Activated CD8-positive, alpha-beta memory T cell treated with anti-CD3 and anti-CD28 coated beads for 48 hours (primary cell): Measurements from ENCODE around the gene SPACA5.
"Not testable (repeated sequence)": the region's sequence is repeated elsewhere in the genome, so short reads cannot be mapped to it uniquely, and the experiment has no call there.

ENCODE experiments used
- DNase-seq, 3 experiments: peaks; one replicate each; pipeline ENCODE4 v3.0.0-alpha.2; 2020; ENCODE audit warnings: low read depth in 2 of 3, low spot score in 2 of 3

The SPACA5 gene

GRCh38 chrX:48006688-48007087 lies at the start of gene SPACA5:
Gene SPACA5 (plus strand): TSS chrX:48006988. CDS start chrX:48007803, 815 bp downstream.
- not testable (repeated sequence) for DNase-seq

GRCh38 chrX:47958206-47958605 lies 48.6 kb upstream of the SPACA5 start:
- DNase-seq = not testable (repeated sequence)

DNA sequence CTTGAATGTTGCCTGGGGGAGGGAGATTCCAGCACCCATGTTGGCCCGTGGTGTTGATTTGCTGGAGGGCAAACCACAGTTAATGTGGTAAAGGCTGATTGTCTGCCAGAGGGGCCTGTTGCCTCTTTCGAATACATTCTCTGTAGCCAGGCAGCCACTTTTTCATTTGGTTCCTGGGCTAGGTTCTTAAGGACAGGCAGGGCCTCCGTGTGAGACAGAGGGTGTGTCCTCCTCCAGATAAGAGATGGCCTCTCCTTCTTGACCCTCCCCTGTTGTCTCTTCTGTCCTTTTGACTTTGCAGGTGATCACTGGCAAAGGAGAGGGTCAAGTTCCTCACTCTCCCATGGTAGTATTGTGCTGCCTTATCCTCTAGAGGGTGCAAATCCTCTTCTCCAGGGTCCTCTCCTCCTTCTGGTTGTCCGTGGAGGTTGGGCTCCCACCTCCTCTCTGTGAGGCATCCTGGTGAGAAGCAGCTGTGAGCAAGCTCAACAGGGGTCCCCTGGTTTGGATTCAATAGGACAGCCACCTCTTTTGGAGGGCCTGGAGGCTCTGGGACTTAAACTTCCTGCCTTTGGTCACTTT lies 47.9 kb upstream of the SPACA5 start:
- DNase-seq = no peak

DNA sequence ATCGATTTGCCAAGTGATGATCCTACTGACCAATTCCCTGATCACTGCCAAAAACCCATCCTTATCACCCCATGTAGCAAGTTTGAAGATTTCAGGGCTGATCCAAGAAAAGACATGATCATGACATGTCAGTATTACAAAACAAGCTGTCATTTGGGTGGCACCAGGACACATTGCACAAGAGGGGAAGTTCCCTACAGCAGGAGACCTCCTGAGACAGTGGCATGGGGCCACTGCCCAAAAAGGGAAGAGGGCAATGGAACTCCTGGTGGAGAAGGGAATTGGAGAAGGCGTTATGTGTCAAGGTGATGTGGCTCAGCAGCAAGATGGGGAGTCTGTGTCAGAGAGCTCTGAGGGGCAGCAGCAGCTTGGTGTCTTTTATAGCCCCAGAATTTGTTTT lies 46.4 kb upstream of the SPACA5 start:
- no peak for DNase-seq

DNA sequence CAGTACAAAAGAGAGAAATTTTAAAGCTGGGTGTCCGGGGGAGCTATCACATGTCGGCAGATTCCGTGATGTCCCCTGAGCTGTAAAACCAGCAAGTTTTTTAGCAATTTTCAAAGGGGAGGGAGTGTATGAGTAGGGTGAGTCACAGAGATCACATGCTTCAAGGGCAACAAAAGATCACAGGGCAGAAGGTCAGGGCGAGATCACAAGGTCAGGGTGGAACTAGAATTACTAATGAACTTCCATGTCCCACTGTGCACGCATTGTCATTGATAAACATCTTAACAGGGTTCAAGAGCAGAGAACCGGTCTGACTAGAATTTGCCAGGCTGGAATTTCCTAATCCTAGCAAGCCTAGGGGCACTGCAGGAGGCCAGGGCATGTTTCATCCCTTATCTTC lies 45.0 kb upstream of the SPACA5 start:
- DNase-seq = not testable (repeated sequence)

- not testable (repeated sequence) for DNase-seq
Observed at GRCh38 chrX:47965526-47965925, 41.3 kb upstream of the SPACA5 start.

GRCh38 chrX:47973235-47973634 lies 33.6 kb upstream of the SPACA5 start:
- DNase-seq = no peak

GRCh38 chrX:47976254-47977151 lies 30.3 kb upstream of the SPACA5 start:
- no peak for DNase-seq

DNA sequence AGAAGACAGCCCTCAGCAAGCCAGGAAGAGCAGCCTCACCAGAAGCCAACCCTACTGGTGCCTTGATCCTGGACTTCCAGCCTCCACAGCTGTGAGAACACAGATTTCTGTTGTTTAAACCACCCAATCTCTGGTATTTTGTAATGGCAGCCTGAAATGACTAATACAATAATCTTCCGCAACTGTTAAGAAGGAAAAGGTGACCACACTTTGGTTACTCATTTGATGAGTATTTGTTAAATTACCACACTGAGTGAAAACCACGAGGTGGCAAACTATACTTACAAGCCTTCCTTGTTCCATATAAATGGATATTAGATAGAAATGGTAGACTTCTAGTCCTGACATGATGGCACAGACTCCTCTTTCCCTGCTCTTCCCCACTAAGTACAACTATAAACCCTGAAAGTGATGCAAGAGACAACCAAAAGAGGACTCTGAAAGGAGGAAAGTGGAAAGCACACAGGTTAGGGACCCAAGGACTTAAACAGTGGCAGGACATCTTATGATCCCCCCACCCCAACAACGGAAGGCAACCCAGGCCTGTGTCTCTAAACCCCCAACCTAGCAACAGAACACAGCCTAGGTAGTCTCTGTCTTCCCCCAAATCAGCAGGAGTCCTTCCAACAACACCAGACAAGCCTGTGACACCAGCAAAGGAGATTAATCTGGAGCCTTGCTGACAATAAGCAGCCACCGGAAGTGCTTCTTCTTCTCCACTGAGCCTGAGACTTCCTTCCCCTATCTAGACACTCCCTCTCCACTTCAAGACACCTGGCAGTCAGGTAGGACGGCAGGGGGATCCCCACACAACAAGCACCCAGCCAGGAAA lies 15.3 kb upstream of the SPACA5 start:
- no peak for DNase-seq

DNA sequence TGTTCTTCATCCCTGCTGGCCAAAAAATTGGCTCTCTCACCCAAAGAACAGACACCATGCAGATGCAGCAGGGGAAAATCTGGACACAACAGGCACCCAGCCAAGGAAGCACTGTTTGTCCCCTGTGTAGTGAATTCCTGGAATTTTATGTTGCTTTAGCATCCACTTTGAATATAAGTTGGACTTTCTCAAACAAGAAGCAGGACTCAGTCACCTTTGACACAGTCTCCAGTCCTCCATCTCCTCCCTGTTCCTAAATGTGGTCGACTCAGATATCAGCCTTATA lies 14.8 kb upstream of the SPACA5 start:
- no peak for DNase-seq

GRCh38 chrX:47992669-47993068 lies 14.1 kb upstream of the SPACA5 start:
- no peak for DNase-seq

- DNase-seq = no peak
Observed at GRCh38 chrX:48001260-48001659, 5.5 kb upstream of the SPACA5 start.

DNA sequence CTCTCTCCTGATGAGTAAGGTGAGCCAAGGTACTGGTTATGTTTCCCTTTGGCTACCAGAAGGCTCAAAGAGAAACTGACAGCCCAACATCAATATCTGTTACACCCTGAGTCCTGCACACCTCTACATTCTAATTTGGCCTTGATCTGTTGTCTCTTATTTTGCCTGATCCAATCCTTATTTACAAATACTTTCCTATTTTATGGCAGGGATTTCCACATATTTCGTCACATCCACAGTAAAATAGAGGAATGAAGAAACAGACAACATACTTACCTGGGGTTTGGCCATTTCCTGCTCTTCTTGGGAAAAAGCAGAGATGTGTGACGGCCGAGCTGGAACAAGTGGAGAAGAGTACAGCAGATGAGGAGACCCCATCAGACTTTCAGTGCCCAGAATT lies 4.5 kb upstream of the SPACA5 start:
- DNase-seq = no peak

DNA sequence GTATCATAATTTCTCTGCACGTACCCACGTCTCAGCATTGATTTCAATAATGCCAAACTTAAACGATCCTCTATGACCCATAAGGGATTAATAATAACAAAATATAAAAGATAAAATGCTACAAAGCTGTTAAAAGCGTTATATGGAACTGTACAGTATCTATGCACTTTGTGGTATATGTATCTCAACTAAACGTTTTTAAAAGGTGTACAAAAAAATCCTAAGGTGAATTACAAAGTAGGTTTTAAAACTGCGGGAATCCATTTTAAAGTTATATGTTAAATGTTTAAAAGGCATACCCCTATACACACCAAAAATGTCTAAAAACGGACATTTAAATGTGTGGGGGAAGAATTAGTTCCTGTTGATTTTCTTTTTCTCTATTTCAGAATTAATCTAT lies 3.9 kb upstream of the SPACA5 start:
- DNase-seq = no peak

DNA sequence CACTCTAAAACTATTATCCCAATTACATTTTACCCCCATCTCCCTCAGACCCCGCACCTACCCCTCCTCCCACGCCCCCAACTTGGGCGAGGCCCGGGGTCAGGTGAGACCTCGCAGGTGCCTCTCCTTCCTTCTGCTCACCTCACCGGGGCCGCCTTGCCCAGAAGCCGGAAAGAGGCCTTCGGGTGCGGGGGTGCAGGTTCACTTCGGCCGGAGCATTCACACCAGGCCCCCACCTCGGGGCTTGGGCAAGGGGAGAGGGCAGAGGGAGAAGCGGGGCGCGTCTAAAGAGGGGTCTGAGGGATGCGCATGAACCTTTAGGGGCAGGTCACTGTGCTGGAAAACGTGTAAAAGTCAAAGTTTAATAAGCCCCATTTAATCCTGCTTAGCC lies 3.4 kb upstream of the SPACA5 start:
- no peak for DNase-seq

DNA sequence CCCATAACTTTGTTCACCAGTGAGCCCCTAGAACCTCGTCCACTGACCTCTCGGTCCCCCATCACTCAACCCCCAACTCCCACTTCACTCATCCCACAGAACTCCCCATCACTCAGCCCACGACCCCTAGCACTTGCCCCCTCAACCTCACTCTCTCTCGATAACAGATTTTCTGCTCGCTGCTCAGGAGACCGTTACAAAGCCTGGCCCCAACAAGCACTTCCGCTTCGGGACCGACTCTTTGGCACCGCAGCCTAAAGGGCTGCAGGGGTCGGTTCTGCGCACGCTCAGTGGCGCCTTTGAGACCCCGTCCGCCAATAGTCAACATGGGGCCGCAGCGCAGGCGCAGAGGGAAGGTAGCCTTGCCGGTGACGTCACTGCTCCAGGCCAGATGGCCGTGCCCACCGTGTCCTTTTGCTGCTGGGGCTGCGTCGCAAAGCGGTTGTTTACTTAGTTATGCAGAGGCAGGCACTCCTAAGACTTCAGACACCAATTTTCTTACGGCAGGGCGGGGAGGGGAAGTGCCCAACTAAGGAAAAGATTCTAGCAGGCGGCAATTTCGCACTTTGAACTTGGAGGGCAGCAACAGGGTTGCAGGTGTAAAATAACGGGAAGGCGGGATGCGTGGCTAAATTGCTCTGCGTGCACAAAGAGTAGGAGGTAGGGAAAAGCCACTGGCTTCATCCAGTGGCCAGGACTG lies 2.9 kb upstream of the SPACA5 start, which contains the start of gene ZNF182:
Gene ZNF182, minus strand, starts transcription at position 232 of the 700 bp plus-strand sequence. CDS start 1,380 bp downstream, outside the sequence.
- peak; percentile 66 to 75 (median 70) for DNase-seq

DNA sequence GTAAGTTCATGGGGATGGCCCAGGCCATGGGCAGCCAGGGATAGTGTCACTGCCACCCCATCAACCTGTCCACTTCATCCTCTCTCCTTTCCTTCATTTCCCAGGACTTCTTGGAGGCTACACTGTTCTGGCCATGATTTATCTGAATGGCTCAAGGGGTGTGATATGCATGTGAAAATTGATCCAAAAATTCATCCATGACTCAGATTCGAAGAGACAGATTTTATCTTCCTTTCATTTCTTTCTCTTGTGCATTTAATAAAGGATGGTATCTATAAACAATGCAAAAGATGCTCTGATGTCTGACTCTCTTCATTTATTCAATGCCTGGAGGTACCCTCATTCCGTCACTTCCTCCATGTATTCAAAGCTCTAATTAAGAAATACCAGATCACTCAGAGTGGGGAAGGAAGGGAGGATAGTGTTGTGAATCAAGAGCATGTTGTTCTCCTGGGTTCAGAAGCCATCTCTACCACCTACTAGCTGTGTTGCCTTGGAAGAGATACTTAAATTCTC lies 2.7 kb downstream of the SPACA5 start:
- not testable (repeated sequence) for DNase-seq

GRCh38 chrX:48016583-48017310 lies 10.0 kb downstream of the SPACA5 start:
- DNase-seq = not testable (repeated sequence)

GRCh38 chrX:48019892-48020291 lies 13.1 kb downstream of the SPACA5 start:
- DNase-seq = not testable (repeated sequence)

DNA sequence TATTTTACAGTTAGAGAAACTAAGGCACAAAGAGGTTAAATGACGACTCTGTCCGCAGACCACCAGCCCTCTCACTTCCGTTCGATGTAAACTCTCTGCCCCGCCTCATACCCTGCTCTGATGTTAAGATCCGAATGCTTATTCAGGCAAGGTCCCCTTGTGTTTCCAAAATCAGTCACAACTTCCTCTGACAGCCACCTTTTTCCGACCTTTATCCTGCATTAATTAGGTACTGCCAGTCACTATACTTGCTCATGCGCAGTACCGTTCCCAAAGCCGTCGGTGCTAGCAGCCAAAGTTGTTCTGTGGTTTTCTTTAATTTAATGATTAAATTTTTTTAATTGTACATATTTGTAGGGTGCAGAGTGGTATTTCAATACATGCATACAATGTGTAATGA lies 13.7 kb downstream of the SPACA5 start:
- DNase-seq = not testable (repeated sequence)
